Stimulated activated naive CD8-positive, alpha-beta T cell treated with anti-CD3 and anti-CD28 coated beads, Interleukin-15, Interleukin-2, amounts not matched to agents 100 U/mL and 50 U/mL, for 24 hours (primary cell): ENCODE measurements around the gene EFHC1.
A peak's percentile ranks its signal among the peaks of the same experiment; 100 is the strongest.

ENCODE experiments used
- ATAC-seq: fragments of 150-1000 bp; cut with Tn5 transposase; one replicate; pipeline ENCODE4 v1.10.0; 2021
- DNase-seq: peaks from one replicate; pipeline ENCODE4 v3.0.0; 2021

The EFHC1 gene

GRCh38 chr6:52503323-52503747, 83.2 kb downstream of the EFHC1 start:
- DNase-seq: no peak
- no peak for ATAC-seq

GRCh38 chr6:52503851-52504781, 84.0 kb downstream of the EFHC1 start:
- no peak for DNase-seq
- peak; percentile 15 for ATAC-seq

GRCh38 chr6:52504782-52505136, 84.6 kb downstream of the EFHC1 start:
- DNase-seq: no peak

GRCh38 chr6:52505726-52506409, 85.7 kb downstream of the EFHC1 start:
- peak; percentile 7 for DNase-seq
- no peak for ATAC-seq

More at GRCh38 chr6:52504782-52505136, 84.6 kb downstream of the EFHC1 start:
- ATAC-seq: no peak

GRCh38 chr6:52506476-52506875, 86.3 kb downstream of the EFHC1 start:
- no peak for DNase-seq
- ATAC-seq: no peak

- DNase-seq (no peak), ATAC-seq (no peak)
These were observed 87.6 kb downstream of the EFHC1 start for GRCh38 chr6:52507557-52508260.

- no peak for DNase-seq
- no peak for ATAC-seq
These were observed 88.2 kb downstream of the EFHC1 start for GRCh38 chr6:52508261-52508739.

- DNase-seq (no peak), ATAC-seq (no peak)
These were observed 89.4 kb downstream of the EFHC1 start for GRCh38 chr6:52509281-52510212.

GRCh38 chr6:52510213-52510562, 90.0 kb downstream of the EFHC1 start:
- ATAC-seq: no peak
- no peak for DNase-seq

- DNase-seq (no peak), ATAC-seq (no peak)
These were observed 91.0 kb downstream of the EFHC1 start for GRCh38 chr6:52511163-52511562.

GRCh38 chr6:52511572-52512151, 91.5 kb downstream of the EFHC1 start:
- DNase-seq: no peak
- no peak for ATAC-seq

GRCh38 chr6:52512199-52512598, 92.1 kb downstream of the EFHC1 start:
- DNase-seq (no peak), ATAC-seq (no peak)

- no peak for DNase-seq
- ATAC-seq: no peak
These were observed 93.3 kb downstream of the EFHC1 start for GRCh38 chr6:52513464-52513863.

- no peak for DNase-seq
These were observed 93.8 kb downstream of the EFHC1 start for GRCh38 chr6:52513896-52514295.

GRCh38 chr6:52514514-52514913, 94.4 kb downstream of the EFHC1 start:
- DNase-seq (peak; percentile 16), ATAC-seq (peak; percentile 44)

More at GRCh38 chr6:52513896-52514295, 93.8 kb downstream of the EFHC1 start:
- ATAC-seq: no peak

- no peak for ATAC-seq
- no peak for DNase-seq
These were observed 95.2 kb downstream of the EFHC1 start for GRCh38 chr6:52515219-52515960.

GRCh38 chr6:52516269-52516668, 96.1 kb downstream of the EFHC1 start:
- no peak for DNase-seq
- no peak for ATAC-seq

GRCh38 chr6:52516943-52517342, 96.8 kb downstream of the EFHC1 start:
- DNase-seq: no peak
- no peak for ATAC-seq

- DNase-seq (peak; percentile 50), ATAC-seq (peak; percentile 89)
These were observed 97.5 kb downstream of the EFHC1 start for GRCh38 chr6:52517502-52518278.
